ENCODE results near the gene PSMD13. TPM values are rescaled to one million over a fixed set of nuclear protein-coding genes. Genes with fewer than 3 reads are reported as not detected.

The PSMD13 gene
- total and polyA plus RNA-seq, 2 experiments from 2014 or later, result 91.8 to 146 TPM

DNA sequence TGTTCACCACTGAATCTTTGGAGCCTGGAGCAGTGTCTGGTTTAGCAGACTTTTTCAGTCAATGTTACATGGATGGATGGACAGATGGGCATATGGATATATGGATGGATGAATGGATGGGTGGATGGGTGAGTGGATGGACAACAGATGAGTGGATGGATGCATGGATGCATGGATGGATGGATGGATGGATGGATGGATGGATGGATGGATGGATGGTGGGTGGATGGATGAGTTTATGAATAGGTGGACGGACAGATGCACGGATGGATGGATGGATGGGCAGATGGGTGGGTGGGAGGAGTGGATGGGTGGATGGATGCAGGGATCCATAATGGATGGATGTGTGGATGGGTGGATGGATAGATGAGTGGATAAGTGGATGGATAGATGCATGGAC lies 19.0 kb downstream of the PSMD13 start:
- Histone ChIP-seq H3K9me3 (ENCODE audit: low read depth) (no peaks in the 10 kb centered on the region), H3K36me3 (replicated peaks; ENCODE audit: insufficient read depth, low read depth) (no peaks in the 10 kb centered on the region), H3K4me2 (no peak overlapping the region), H3K4me1 (ENCODE audit: insufficient read depth) (no peaks in the 10 kb centered on the region), H3K79me2 (no peaks in the 10 kb centered on the region), H4K20me1 (ENCODE audit: insufficient read depth, poor library complexity, severe bottlenecking) (no peaks in the 10 kb centered on the region), H3K27ac (no peak overlapping the region), H3K9me2 (replicated peaks; ENCODE audit: insufficient read depth) (no peaks in the 10 kb centered on the region), H3K27me3 (no peaks in the 10 kb centered on the region), H3K4me3 (no peak overlapping the region), H2AFZ (no peak overlapping the region)
- 100% methylated on average over 2 of the region's 2 CpGs for WGBS (ENCODE audit: low lambda C conversion rate, missing lambda C conversion rate)
- no peak for DNase-seq (ENCODE audit: low spot score)
- TF ChIP-seq EZH2phosphoT487 (IDR thresholded peaks at IDR 0.05; ENCODE audit: low read depth, severe bottlenecking, unreplicated experiment) (no peak), EZH2 (IDR thresholded peaks at IDR 0.05; ENCODE audit: borderline replicate concordance) (no peak), CTCF (IDR thresholded peaks at IDR 0.05; ENCODE audit: poor library complexity) (no peak)

DNA sequence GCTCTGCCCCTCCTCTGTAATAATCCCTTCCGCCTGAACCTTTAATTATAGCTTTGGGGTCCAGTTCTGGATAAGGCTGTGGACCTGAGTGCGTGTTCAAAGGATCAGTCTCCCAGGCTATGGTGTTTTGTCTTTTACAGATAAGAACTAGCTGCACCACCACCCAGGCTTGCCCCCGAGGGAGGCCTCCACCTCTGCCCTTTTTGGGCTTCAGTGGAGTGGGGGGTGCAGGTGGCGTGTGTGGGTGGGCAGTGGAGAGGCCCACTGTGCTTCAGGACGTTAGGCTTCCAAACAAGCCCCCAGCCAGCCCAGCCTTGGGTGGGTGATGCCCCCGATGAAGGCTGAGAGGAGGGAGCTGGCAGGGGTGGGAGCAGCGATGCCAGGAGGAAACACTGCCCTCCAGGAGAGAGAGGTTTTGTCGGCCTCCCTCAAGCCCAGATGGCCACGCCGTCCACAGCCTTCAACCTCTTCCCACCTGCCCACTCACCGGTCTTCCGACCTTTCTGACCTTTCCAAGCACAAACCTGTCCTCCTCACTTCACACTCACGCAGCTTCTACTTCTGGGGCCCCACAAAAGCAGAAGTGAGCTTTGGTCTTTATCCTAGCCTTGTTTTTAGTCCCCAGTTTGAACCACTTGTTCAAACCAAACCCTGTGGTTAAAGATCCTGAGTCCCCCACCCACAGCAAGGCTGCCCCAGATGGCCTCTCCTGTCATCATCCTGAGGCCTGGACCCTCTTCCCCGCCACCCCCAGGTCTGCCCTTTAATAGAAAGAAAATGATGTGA lies 20.4 kb downstream of the PSMD13 start:
- no peak overlapping the region for H2AFZ ChIP-seq
- no peak overlapping the region for H3K4me3 ChIP-seq
- 76% methylated on average over 14 of the region's 14 CpGs for WGBS (ENCODE audit: low lambda C conversion rate, missing lambda C conversion rate)
- H3K4me1 ChIP-seq (ENCODE audit: insufficient read depth), result no peaks in the 10 kb centered on the region
- no peaks in the 10 kb centered on the region for H3K27me3 ChIP-seq
- TF ChIP-seq EZH2phosphoT487 (IDR thresholded peaks at IDR 0.05; ENCODE audit: low read depth, severe bottlenecking, unreplicated experiment), result no peak
- TF ChIP-seq CTCF (IDR thresholded peaks at IDR 0.05; ENCODE audit: poor library complexity), result no peak
- TF ChIP-seq EZH2 (IDR thresholded peaks at IDR 0.05; ENCODE audit: borderline replicate concordance), result no peak
- no peak overlapping the region for H3K27ac ChIP-seq
- H3K9me2 ChIP-seq (replicated peaks; ENCODE audit: insufficient read depth), result no peaks in the 10 kb centered on the region
- DNase-seq (ENCODE audit: low spot score), result no peak
- no peaks in the 10 kb centered on the region for H3K36me3 ChIP-seq (replicated peaks; ENCODE audit: insufficient read depth, low read depth)
- no peaks in the 10 kb centered on the region for H4K20me1 ChIP-seq (ENCODE audit: insufficient read depth, poor library complexity, severe bottlenecking)
- H3K4me2 ChIP-seq, result no peak overlapping the region
- H3K79me2 ChIP-seq, result no peaks in the 10 kb centered on the region
- H3K9me3 ChIP-seq (ENCODE audit: low read depth), result no peaks in the 10 kb centered on the region

DNA sequence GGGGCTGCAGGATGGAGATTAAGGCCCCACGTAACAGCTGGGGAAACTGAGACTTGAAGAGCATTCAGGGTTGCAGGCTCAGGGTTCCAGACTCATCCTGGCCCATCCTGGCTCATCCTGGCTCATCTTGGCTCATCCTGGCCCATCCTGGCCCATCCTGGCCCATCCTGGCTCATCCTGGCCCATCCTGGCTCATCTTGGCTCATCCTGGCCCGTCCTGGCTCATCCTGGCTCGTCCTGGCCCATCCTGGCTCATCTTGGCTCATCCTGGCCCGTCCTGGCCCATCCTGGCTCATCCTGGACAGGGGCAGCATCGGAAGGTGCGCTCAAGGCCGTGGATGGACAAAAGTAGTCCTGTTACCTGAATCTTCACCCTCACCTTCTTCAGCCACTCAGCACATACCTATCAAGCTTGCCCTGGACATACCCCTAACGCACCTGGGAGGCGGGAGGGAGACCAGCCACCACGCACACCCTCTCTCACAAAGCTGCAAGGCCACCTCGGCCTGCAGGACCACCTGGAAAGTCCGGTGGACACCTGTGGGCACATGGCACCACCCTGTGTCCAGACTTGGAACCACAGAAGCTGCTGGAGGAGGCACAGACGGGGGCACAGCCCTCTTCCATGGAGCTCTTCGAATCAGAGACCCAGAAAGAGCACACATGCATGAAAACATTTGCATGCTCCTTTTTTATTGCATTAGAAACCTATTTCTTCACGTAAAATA lies 21.2 kb downstream of the PSMD13 start:
- Histone ChIP-seq H3K9me2 (replicated peaks; ENCODE audit: insufficient read depth) (no peaks in the 10 kb centered on the region), H3K4me3 (no peak overlapping the region), H3K4me1 (ENCODE audit: insufficient read depth) (no peaks in the 10 kb centered on the region), H3K9me3 (ENCODE audit: low read depth) (no peaks in the 10 kb centered on the region), H3K36me3 (replicated peaks; ENCODE audit: insufficient read depth, low read depth) (no peaks in the 10 kb centered on the region), H4K20me1 (ENCODE audit: insufficient read depth, poor library complexity, severe bottlenecking) (no peaks in the 10 kb centered on the region), H3K79me2 (no peaks in the 10 kb centered on the region), H3K4me2 (no peak overlapping the region), H3K27me3 (no peaks in the 10 kb centered on the region), H3K27ac (no peak overlapping the region), H2AFZ (no peak overlapping the region)
- WGBS (ENCODE audit: low lambda C conversion rate, missing lambda C conversion rate), result 82% methylated on average over 15 of the region's 15 CpGs
- no peak for DNase-seq (ENCODE audit: low spot score)
- TF ChIP-seq EZH2 (IDR thresholded peaks at IDR 0.05; ENCODE audit: borderline replicate concordance), result no peak
- TF ChIP-seq CTCF (IDR thresholded peaks at IDR 0.05; ENCODE audit: poor library complexity), result peak; percentile 12
- no peak for TF ChIP-seq EZH2phosphoT487 (IDR thresholded peaks at IDR 0.05; ENCODE audit: low read depth, severe bottlenecking, unreplicated experiment)

Measured in hepatocyte (in vitro differentiated cells).